GM12865 (cell line): ENCODE data around the gene EFCAB14.

Experiments used
- DNase-seq: peaks from one replicate; pipeline ENCODE4 v3.0.0; 2010; ENCODE audit warnings: low read depth
- H3K4me3 ChIP-seq: 2 replicates; pipeline ENCODE4 v1.5.1; 2011; ENCODE audit warnings: mild to moderate bottlenecking, low read depth, low read length, control low read depth
- TF ChIP-seq, protein P1 (sequence below): IDR thresholded peaks from 2 replicates; pipeline ENCODE4 v1.5.1; 2011; ENCODE audit warnings: low read length, control low read depth, low read depth, inconsistent platforms; ENCODE audit not compliant: insufficient read depth; ENCODE audit errors: missing control alignments

Gene EFCAB14, protein sequence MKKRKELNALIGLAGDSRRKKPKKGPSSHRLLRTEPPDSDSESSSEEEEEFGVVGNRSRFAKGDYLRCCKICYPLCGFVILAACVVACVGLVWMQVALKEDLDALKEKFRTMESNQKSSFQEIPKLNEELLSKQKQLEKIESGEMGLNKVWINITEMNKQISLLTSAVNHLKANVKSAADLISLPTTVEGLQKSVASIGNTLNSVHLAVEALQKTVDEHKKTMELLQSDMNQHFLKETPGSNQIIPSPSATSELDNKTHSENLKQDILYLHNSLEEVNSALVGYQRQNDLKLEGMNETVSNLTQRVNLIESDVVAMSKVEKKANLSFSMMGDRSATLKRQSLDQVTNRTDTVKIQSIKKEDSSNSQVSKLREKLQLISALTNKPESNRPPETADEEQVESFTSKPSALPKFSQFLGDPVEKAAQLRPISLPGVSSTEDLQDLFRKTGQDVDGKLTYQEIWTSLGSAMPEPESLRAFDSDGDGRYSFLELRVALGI

GRCh38 chr1:46718727-46719622, at the start of gene EFCAB14:
Gene EFCAB14, minus strand, starts transcription at chr1:46719114. Its CDS starts 1,027 bp downstream, at chr1:46718087.
- TF ChIP-seq, protein P1, sequence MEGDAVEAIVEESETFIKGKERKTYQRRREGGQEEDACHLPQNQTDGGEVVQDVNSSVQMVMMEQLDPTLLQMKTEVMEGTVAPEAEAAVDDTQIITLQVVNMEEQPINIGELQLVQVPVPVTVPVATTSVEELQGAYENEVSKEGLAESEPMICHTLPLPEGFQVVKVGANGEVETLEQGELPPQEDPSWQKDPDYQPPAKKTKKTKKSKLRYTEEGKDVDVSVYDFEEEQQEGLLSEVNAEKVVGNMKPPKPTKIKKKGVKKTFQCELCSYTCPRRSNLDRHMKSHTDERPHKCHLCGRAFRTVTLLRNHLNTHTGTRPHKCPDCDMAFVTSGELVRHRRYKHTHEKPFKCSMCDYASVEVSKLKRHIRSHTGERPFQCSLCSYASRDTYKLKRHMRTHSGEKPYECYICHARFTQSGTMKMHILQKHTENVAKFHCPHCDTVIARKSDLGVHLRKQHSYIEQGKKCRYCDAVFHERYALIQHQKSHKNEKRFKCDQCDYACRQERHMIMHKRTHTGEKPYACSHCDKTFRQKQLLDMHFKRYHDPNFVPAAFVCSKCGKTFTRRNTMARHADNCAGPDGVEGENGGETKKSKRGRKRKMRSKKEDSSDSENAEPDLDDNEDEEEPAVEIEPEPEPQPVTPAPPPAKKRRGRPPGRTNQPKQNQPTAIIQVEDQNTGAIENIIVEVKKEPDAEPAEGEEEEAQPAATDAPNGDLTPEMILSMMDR: no peak
- peak within 1 kb of the TSS; percentile 76 for H3K4me3 ChIP-seq
- DNase-seq: peak; percentile 99

DNA sequence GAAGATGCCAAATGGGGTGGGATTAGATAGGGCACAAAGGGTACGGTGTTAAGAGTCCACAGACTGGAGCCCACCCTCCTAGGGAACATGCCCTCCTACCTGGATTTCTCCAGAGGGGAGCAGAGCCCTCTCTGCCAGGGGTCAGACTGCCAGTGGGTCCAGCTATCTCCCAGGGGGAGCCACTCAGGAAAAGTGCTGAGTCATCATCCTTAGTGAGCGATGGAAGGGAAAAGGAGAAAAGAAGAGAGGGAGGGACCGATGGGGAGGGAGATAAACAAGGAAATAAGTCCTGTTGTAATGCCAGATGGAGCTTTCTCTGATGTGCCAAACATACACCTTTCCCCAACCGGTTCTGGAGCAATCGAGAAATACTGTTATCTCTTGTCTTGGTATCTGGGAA, 49.5 kb upstream of the EFCAB14 start:
- no peak overlapping the region for H3K4me3 ChIP-seq
- DNase-seq: no peak
- TF ChIP-seq, protein P1: no peak

DNA sequence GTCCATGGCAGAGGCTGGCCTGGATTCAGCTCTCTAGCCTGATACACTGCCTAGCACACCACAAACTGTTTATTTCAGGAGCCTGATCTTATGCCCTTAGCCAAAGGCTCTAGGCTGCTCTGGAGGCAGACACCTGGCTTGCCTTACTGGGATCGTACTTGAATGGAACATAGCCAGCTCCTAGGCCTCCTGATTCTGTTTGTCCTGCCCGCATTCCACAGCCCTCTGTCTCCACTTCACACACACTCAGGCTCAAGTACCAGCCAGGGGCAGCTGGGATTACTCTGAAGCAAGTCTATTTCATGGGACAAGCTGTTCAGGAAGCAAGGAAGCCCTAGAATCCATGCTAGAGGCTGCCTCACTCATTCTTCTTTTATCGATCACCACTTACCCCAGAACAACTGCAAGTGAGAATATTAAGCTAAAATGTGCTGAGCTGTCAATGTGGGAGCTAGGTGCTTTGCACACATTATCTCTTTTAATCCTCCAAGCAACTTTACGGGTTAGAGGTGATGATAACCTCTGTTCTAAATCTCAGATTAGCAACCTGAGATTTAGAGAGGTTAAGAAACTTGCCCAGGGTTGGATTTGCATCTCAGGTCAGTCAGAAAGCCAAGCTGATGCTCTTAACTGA, 48.9 kb upstream of the EFCAB14 start:
- no peak for DNase-seq
- TF ChIP-seq, protein P1: no peak
- H3K4me3 ChIP-seq: no peak overlapping the region

DNA sequence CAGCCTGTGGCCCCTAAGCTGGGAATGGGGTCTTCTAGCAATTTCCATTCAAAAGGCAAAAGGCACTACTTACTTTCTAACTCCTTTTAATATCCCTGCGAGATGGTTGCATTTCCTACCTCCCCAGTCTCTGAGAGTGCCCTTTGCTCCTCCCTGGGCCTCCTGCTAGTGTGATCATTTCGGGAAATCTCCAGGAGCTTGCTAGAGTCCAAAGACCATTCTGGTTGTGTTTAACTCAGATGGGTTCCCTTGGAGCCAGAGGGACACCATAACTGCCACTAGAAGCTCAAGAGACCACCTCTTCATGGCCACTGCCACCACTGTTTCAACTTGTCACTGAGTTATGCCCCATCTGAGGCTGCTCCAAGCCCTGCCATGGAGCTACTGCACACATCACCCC, 45.5 kb upstream of the EFCAB14 start:
- no peak overlapping the region for H3K4me3 ChIP-seq
- DNase-seq: no peak

DNA sequence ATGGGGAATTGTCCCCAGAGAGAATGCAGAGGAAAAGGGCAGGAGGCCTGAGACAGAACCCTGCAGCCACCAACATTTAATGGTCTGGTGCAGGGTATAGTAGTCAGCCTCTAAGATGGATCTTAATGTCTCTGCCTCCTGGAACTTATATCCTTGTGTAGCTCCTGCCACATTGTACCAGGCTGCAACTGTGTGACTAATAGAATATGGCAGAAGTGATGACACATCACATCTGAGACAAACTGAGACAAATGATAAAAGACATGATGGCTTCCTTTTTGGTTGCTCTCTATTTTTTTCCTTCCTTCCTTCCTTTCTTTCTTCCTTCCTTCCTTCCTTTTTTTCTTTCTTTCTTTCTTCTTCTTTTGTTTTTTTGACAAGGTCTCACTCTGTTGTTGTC, 42.8 kb upstream of the EFCAB14 start:
- no peak overlapping the region for H3K4me3 ChIP-seq
- no peak for DNase-seq
- TF ChIP-seq, protein P1: no peak

More for the DNA sequence above, 45.5 kb upstream of the EFCAB14 start:
- TF ChIP-seq, protein P1: no peak

- DNase-seq: no peak
- no peak overlapping the region for H3K4me3 ChIP-seq
- TF ChIP-seq, protein P1: no peak
These were observed 41.7 kb upstream of the EFCAB14 start for GRCh38 chr1:46760558-46761166.
